Measurements from ENCODE around the gene SLC25A20.

SLC25A20 gene

DNA sequence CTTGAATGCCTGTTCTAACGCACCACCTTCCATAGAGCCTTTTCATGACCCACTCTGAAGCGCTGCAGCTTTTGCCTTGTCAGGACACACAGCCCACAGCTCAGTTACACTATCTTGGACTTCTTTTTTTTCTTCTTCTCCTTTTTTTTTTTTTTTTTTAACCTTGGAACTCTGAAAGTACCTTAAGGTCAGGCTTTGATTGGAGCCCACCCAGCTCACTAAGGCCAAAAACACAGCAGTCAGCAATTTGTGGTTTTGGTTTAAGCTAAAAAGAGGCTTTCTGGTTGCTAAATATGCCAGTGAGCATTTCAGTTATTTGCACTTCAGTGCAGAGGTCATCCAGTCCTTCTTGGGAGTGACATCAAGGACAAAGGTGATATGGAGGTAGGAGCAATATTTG, 1.7 kb downstream of the SLC25A20 start:
- H3K27ac ChIP-seq: peak overlapping the region; percentile 62
- TF ChIP-seq ZFX (IDR thresholded peaks at IDR 0.05): no peak
- no peak for TF ChIP-seq CTCF (conservative IDR thresholded peaks at IDR 0.05)

DNA sequence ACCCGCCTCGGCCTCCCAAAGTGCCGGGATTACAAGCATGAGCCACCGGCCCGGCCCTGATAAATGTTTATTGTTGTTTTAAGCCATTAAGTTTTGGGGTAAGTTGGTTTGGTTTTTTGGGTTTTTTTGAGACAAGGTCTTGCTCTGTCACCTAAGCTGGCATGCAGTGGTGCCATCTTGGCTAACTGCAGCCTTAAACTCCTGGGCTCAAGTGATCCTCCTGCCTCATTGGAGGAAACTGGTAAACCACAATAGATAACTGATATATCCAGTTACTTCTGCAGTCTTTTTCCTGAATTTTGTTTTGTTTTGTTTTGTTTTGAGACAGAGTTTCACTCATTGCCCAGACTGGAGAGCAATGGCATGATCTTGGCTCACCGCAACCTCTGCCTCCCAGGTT, 4.2 kb downstream of the SLC25A20 start:
- TF ChIP-seq CTCF (conservative IDR thresholded peaks at IDR 0.05): no peak
- TF ChIP-seq ZFX (IDR thresholded peaks at IDR 0.05): no peak
- no peak overlapping the region for H3K27ac ChIP-seq

DNA sequence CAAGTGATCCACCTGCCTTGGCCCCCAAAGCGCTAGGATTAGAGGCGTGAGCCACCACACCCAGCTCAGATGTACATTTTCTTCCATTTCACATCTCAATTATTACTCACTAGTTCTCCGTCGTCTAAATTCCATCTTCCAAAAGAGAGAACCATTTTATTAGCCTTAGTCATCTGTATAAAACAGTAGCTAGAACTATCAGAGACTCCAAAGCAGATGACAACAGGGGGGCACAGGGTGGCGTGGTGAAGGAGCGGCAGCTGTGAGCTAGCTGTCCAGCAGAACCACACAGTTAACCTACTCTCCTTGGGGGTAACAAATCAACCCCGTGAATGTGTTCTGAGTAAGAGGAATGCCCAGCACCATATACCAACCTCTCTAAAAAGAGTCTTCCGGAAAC, 7.1 kb downstream of the SLC25A20 start:
- H3K27ac ChIP-seq: no peak overlapping the region
- TF ChIP-seq CTCF (conservative IDR thresholded peaks at IDR 0.05): no peak
- no peak for TF ChIP-seq ZFX (IDR thresholded peaks at IDR 0.05)

GRCh38 chr3:48885753-48886152, 12.9 kb downstream of the SLC25A20 start:
- no peak for TF ChIP-seq ZFX (IDR thresholded peaks at IDR 0.05)
- TF ChIP-seq CTCF (conservative IDR thresholded peaks at IDR 0.05): no peak
- H3K27ac ChIP-seq: peak overlapping the region; percentile 63

GRCh38 chr3:48881652-48882114, 17.0 kb downstream of the SLC25A20 start:
- no peak for TF ChIP-seq ZFX (IDR thresholded peaks at IDR 0.05)
- no peak for TF ChIP-seq CTCF (conservative IDR thresholded peaks at IDR 0.05)
- no peak overlapping the region for H3K27ac ChIP-seq

DNA sequence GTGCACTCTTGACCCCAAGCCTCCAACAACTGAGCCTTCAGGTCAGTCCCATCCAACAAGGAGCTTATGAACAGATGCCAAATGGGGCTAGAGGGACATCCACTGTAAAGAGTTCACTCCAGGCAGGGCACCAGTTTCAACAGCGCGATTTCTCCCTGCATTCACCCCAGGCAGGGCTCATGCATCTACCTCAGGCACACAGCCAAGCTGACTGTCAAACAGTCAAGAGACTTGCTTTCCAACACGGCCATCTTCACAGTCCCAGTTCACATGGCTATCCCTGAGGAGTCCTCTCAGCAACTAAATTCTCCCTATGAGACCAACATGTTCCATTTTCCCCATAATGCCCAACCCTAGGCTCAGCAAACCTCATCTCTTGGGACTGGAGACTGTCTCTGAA, 17.7 kb downstream of the SLC25A20 start:
- H3K27ac ChIP-seq: no peak overlapping the region
- no peak for TF ChIP-seq ZFX (IDR thresholded peaks at IDR 0.05)
- no peak for TF ChIP-seq CTCF (conservative IDR thresholded peaks at IDR 0.05)

DNA sequence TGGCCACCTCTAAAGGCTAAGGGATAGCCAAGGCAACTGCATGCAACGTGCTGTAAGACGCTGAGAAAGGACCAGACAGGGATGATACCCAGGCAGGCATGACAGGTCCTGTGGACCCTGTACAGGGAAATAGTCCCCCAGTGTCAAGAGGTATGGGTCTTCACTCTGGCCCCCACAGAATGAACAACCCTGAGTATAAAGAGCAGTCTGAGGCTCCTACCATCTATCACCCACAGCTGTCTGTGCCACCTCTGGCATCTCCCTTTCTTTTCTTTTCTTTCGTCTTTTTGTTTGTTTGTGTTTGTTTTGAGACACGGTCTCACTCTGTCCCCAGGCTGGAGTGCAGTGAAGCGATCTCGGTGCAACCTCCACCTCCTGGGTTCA, 18.7 kb downstream of the SLC25A20 start:
- TF ChIP-seq CTCF (conservative IDR thresholded peaks at IDR 0.05): no peak
- TF ChIP-seq ZFX (IDR thresholded peaks at IDR 0.05): no peak
- no peak overlapping the region for H3K27ac ChIP-seq

Data from C4-2B (cell line).